Ureter (tissue), 1 donor: ENCODE results near the gene NOPCHAP1. TPM values are rescaled to one million over a fixed set of nuclear protein-coding genes. Genes with fewer than 3 reads are reported as not detected.
"Not testable (repeated sequence)": the region's sequence is repeated elsewhere in the genome, so short reads cannot be mapped to it uniquely, and the experiment has no call there.

ENCODE experiments used
- DNase-seq: peaks from one replicate; pipeline ENCODE4 v3.0.0-alpha.2; 2020; ENCODE audit warnings: low spot score
- total RNA-seq: library from RNA; stranded (reverse); gene quantifications from one replicate; pipeline ENCODE4 v1.2.4, GENCODE V29; 2023
- donor health status: DM: yes; HTN: yes; CAD: no.

NOPCHAP1 gene
- total RNA-seq, 1 donor from 2014 or later = 15.4 TPM

GRCh38 chr12:104964856-104965205 lies 21.3 kb upstream of the NOPCHAP1 start:
- no peak for DNase-seq

GRCh38 chr12:104966677-104967076 lies 19.4 kb upstream of the NOPCHAP1 start:
- no peak for DNase-seq

- no peak for DNase-seq
Observed at GRCh38 chr12:104969343-104969742, 16.8 kb upstream of the NOPCHAP1 start.

GRCh38 chr12:104971306-104971705 lies 14.8 kb upstream of the NOPCHAP1 start:
- DNase-seq = no peak

GRCh38 chr12:104973250-104973649 lies 12.9 kb upstream of the NOPCHAP1 start:
- no peak for DNase-seq

- DNase-seq = no peak
Observed at GRCh38 chr12:104974626-104975290, 11.4 kb upstream of the NOPCHAP1 start.

GRCh38 chr12:104975587-104976343 lies 10.4 kb upstream of the NOPCHAP1 start:
- DNase-seq = no peak

GRCh38 chr12:104976703-104977102 lies 9.4 kb upstream of the NOPCHAP1 start:
- no peak for DNase-seq

GRCh38 chr12:104977688-104978087 lies 8.4 kb upstream of the NOPCHAP1 start:
- not testable (repeated sequence) for DNase-seq

GRCh38 chr12:104985206-104985605 lies 910 bp upstream of the NOPCHAP1 start:
- DNase-seq = no peak

- DNase-seq = no peak
Observed at GRCh38 chr12:104990950-104991349, 4.8 kb downstream of the NOPCHAP1 start.

GRCh38 chr12:104991565-104992128 lies 5.5 kb downstream of the NOPCHAP1 start:
- DNase-seq = no peak

GRCh38 chr12:104994336-104994735 lies 8.2 kb downstream of the NOPCHAP1 start:
- DNase-seq = no peak

- DNase-seq = no peak
Observed at GRCh38 chr12:104997541-104997940, 11.4 kb downstream of the NOPCHAP1 start.

GRCh38 chr12:104998423-104999346 lies 12.6 kb downstream of the NOPCHAP1 start:
- no peak for DNase-seq

- DNase-seq = no peak
Observed at GRCh38 chr12:104999347-104999685, 13.2 kb downstream of the NOPCHAP1 start.

GRCh38 chr12:105001476-105001875 lies 15.4 kb downstream of the NOPCHAP1 start:
- DNase-seq = no peak

GRCh38 chr12:105013892-105014291 lies 27.8 kb downstream of the NOPCHAP1 start:
- DNase-seq = no peak

GRCh38 chr12:105014603-105015002 lies 28.5 kb downstream of the NOPCHAP1 start:
- DNase-seq = no peak

GRCh38 chr12:105015543-105015942 lies 29.4 kb downstream of the NOPCHAP1 start:
- no peak for DNase-seq

GRCh38 chr12:105018012-105018411 lies 31.9 kb downstream of the NOPCHAP1 start:
- no peak for DNase-seq

GRCh38 chr12:105018776-105019175 lies 32.7 kb downstream of the NOPCHAP1 start:
- DNase-seq = no peak
